CD4-positive, alpha-beta T cell (primary cell): ENCODE data around the gene CCDC9. TPM values are rescaled to one million over a fixed set of nuclear protein-coding genes. Genes with fewer than 3 reads are reported as not detected.
"Not testable (repeated sequence)": the region's sequence is repeated elsewhere in the genome, so short reads cannot be mapped to it uniquely, and the experiment has no call there.

Experiments used
- ATAC-seq: fragments of 200-7000 bp; cut with Tn5 transposase; one replicate; pipeline ENCODE4 v1.10.0; 2022; ENCODE audit warnings: mild to moderate bottlenecking; ENCODE audit not compliant: poor library complexity
- CTCF ChIA-PET: fragments of 350-600 bp; sonication (Branson Sonifier 250); formaldehyde crosslinking; loops from one replicate; lab custom pipeline; 2021; ENCODE audit warnings: antibody characterized with exemption, inconsistent platforms; lab: Charles Lee
- POLR2A ChIA-PET: fragments of 350-600 bp; sonication (Branson Sonifier 250); formaldehyde crosslinking; loops from one replicate; lab custom pipeline; 2021; ENCODE audit warnings: antibody characterized with exemption, inconsistent platforms; lab: Charles Lee
- DNase-seq, 14 experiments: peaks; one replicate each; pipeline ENCODE4 v3.0.0-alpha.2; 2013 to 2020; ENCODE audit warnings: mixed read lengths in 2 of 14
- H3K27ac ChIP-seq, 2 donors: one replicate each; pipeline versions ENCODE4 v1.5.1 to v1.7.0; 2013; ENCODE audit warnings: low read length in 2 of 2, low read depth in 1 of 2, mild to moderate bottlenecking in 1 of 2
- H3K27me3 ChIP-seq, 2 experiments: 1 replicate in 1 of 2; 2 replicates in 1 of 2; pipeline versions ENCODE4 v1.6.1 to v1.7.0; 2013; ENCODE audit warnings: low read length in 2 of 2, control low read depth in 1 of 2, mild to moderate bottlenecking in 1 of 2, moderate library complexity in 1 of 2; ENCODE audit not compliant: insufficient read depth in 2 of 2, control insufficient read depth in 1 of 2
- H3K36me3 ChIP-seq: one replicate; pipeline ENCODE4 v1.6.1; 2013; ENCODE audit warnings: low read length, control low read depth; ENCODE audit not compliant: insufficient read depth
- H3K4me1 ChIP-seq: one replicate; pipeline ENCODE4 v1.6.1; 2013; ENCODE audit warnings: low read length, control low read depth; ENCODE audit not compliant: insufficient read depth
- H3K4me3 ChIP-seq: one replicate; pipeline ENCODE4 v1.5.1; 2013; ENCODE audit warnings: mild to moderate bottlenecking, low read length, moderate library complexity
- H3K9me3 ChIP-seq, 2 experiments: 1 replicate in 1 of 2; 2 replicates in 1 of 2; pipeline versions ENCODE4 v1.6.1 to v1.7.0; 2013; ENCODE audit warnings: low read length in 2 of 2, mild to moderate bottlenecking in 2 of 2, control low read depth in 1 of 2, moderate library complexity in 1 of 2; ENCODE audit not compliant: control insufficient read depth in 1 of 2, insufficient read depth in 1 of 2
- H3K27ac Mint-ChIP-seq: one replicate; pipeline ENCODE4 v1.8.0; 2020; ENCODE audit warnings: mixed read lengths
- H3K27me3 Mint-ChIP-seq: one replicate; pipeline ENCODE4 v1.8.0; 2021; ENCODE audit warnings: mixed read lengths
- H3K36me3 Mint-ChIP-seq: one replicate; pipeline ENCODE4 v1.8.0; 2021; ENCODE audit warnings: low read depth, mixed read lengths
- H3K4me1 Mint-ChIP-seq: one replicate; pipeline ENCODE4 v1.8.0; 2021; ENCODE audit warnings: low read depth, mixed read lengths
- H3K4me3 Mint-ChIP-seq: one replicate; pipeline ENCODE4 v1.8.0; 2020; ENCODE audit warnings: mild to moderate bottlenecking, mixed read lengths
- H3K9me3 Mint-ChIP-seq: one replicate; pipeline ENCODE4 v1.8.0; 2020; ENCODE audit warnings: mixed read lengths
- CTCF ChIP-seq: fragments of 200-600 bp; IDR thresholded peaks from one replicate; pipeline ENCODE4 v1.8.0; 2022; ENCODE audit warnings: antibody characterized with exemption, mild to moderate bottlenecking
- intact Hi-C, 2 experiments: fragments of 100-400 bp; cut with DNase I in 1 of 2; cut with micrococcal nuclease in 1 of 2; formaldehyde crosslinking; loops; one replicate each; pipeline versions ENCODE4 v1.15.1 to v1.9.0; 2023 to 2025; cut with DNase I, micrococcal nuclease
- total RNA-seq, 174 experiments: library from RNA in 2 of 174; stranded (reverse) in 2 of 174; gene quantifications; one replicate each; pipeline ENCODE4 v1.2.3 and lab custom pipeline; 2021 to 2026

CCDC9 gene
- total RNA-seq, 2 experiments from 2014 or later, result 68.5 to 74.3 TPM

GRCh38 chr19:47258434-47258833 is 2.1 kb downstream of the CCDC9 start:
- H3K27me3 Mint-ChIP-seq, result no peaks in the 10 kb centered on the region
- H3K36me3 Mint-ChIP-seq, result peaks cover 64% of the 10 kb centered on the region
- Histone ChIP-seq H3K27ac (no peak overlapping the region), H3K9me3 (peaks cover 0 to 7% of the 10 kb centered on the region in 2 experiments), H3K4me3 (no peak overlapping the region), H3K27me3 (no peaks in the 10 kb centered on the region), H3K36me3 (peaks cover 45% of the 10 kb centered on the region), H3K4me1 (peaks cover 30% of the 10 kb centered on the region)
- H3K4me1 Mint-ChIP-seq, result peaks cover 39% of the 10 kb centered on the region
- H3K4me3 Mint-ChIP-seq, result peak overlapping the region; percentile 84
- peak overlapping the region; percentile 97 for H3K27ac Mint-ChIP-seq
- no peaks in the 10 kb centered on the region for H3K9me3 Mint-ChIP-seq
- ChIA-PET CTCF (interaction anchor here (1.0 kb wide), 1 partner anchor 15 kb away, joined by 3 read pairs; no protein-coding TSS in a partner anchor), POLR2A (interaction anchor here (3.3 kb wide), 1 partner anchor 16 kb away, joined by 13 read pairs; the partner anchor contains the start of gene INAFM1)
- ATAC-seq, result no peak
- intact Hi-C loops, result loop anchor here (5.0 to 10.0 kb wide), 3 partner anchors 396 to 474 kb away; partner anchors contain the start of genes AP2S1 (in 1 of the 2), ARHGAP35 (in 1 of the 2) and SLC1A5 (in 1 of the 2)
- TF ChIP-seq CTCF, result no peak
- no peak for DNase-seq

- Histone ChIP-seq H3K9me3 (peaks cover 0 to 7% of the 10 kb centered on the region in 2 experiments), H3K4me3 (no peak overlapping the region), H3K27me3 (no peaks in the 10 kb centered on the region), H3K27ac (no peak overlapping the region), H3K36me3 (peaks cover 45% of the 10 kb centered on the region), H3K4me1 (peaks cover 30% of the 10 kb centered on the region)
- peaks cover 66% of the 10 kb centered on the region for H3K36me3 Mint-ChIP-seq
- H3K27me3 Mint-ChIP-seq, result no peaks in the 10 kb centered on the region
- intact Hi-C loops, result loop anchor here (1.0 to 10.0 kb wide), 4 partner anchors 10 to 474 kb away; partner anchors contain the start of genes AP2S1 (in 1 of the 2), ARHGAP35 (in 1 of the 2) and SLC1A5 (in 1 of the 2)
- H3K4me1 Mint-ChIP-seq, result peaks cover 39% of the 10 kb centered on the region
- ChIA-PET CTCF (interaction anchor here (0.7 to 1.0 kb wide), 2 partner anchors 15 to 25 kb away, joined by 3 read pairs; no protein-coding TSS in a partner anchor), POLR2A (interaction anchor here (1.7 to 3.3 kb wide), 2 partner anchors 15 to 146 kb away, joined by 6 to 13 read pairs; partner anchors contain the start of genes INAFM1 and ZC3H4)
- peak overlapping the region; percentile 97 for H3K27ac Mint-ChIP-seq
- peak overlapping the region; percentile 58 for H3K4me3 Mint-ChIP-seq
- ATAC-seq (no peak), DNase-seq (no peak)
- TF ChIP-seq CTCF, result no peak
- no peaks in the 10 kb centered on the region for H3K9me3 Mint-ChIP-seq
Observed at GRCh38 chr19:47258895-47259555, 2.7 kb downstream of the CCDC9 start.

DNA sequence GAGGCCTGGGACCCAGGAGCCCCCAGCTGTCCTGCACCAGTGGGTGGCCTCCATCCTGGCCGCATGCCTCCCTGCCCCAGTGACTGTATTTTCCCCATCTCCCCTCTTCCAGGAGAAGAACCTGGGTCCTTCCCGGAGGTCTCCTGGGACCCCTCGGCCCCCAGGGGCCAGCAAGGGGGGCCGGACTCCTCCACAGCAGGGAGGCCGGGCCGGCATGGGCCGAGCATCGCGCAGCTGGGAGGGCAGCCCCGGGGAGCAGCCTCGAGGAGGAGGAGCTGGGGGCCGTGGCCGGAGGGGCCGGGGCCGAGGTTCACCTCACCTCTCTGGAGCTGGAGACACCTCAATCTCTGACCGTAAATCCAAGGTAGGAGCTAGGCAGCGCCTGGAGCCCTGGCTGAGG is 4.2 kb downstream of the CCDC9 start:
- Mint-ChIP-seq H3K4me1 (peaks cover 39% of the 10 kb centered on the region), H3K9me3 (no peaks in the 10 kb centered on the region)
- no peak overlapping the region for H3K4me3 ChIP-seq

DNA sequence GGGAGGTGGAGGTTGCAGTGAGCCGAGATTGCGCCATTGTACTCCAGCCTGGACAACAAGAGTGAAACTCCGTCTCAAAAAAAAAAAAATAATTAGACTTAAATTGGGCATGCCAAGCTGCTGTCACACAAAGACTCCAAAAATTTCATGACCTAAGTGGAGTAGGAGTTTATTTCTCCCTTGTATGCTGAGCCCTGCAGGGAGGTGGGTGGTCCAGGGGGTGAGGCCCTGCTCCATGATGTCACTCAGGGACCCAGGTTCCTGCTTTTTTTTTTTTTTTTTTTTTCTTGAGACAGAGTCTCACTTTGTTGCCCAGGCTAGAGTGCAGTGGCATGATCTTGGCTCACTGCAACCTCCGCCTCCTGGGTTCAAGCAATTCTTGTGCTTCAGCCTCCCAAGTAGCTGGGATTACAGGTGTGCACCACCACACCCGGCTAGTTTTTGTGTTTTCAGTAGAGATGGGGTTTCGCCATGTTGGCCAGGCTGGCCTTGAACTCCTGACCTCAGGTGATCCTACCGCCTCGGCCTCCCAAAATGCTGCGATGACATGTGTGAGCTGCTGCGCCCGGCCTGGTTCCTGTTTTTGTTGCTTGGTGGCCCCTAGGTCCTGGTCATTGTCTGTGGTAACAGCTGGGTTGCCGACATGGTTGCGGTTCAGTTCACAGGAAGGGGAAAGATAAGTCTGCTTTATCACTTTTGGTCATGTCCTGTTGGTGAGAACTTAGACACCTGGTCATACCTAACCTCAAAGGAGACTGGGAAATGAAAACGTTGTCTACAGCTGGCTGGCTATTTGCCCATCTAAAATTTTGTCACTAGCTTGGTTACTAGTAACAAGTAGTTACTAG is 5.8 kb downstream of the CCDC9 start:
- H3K27ac ChIP-seq, intact Hi-C loops, H3K4me3 Mint-ChIP-seq, DNase-seq, H3K27me3 ChIP-seq, H3K4me3 ChIP-seq, H3K9me3 ChIP-seq, ATAC-seq, CTCF ChIA-PET, H3K9me3 Mint-ChIP-seq, H3K27me3 Mint-ChIP-seq, H3K27ac Mint-ChIP-seq: not testable (repeated sequence)
- Mint-ChIP-seq H3K4me1 (peaks cover 28% of the 10 kb centered on the region), H3K36me3 (peaks cover 76% of the 10 kb centered on the region)
- peaks cover 70% of the 10 kb centered on the region for H3K36me3 ChIP-seq
- H3K4me1 ChIP-seq, result peaks cover 22% of the 10 kb centered on the region
- POLR2A ChIA-PET, result interaction anchor here (0.6 to 1.0 kb wide), 2 partner anchors 19 to 37 kb away, joined by 3 read pairs; no protein-coding TSS in a partner anchor

More for the DNA sequence above, 4.2 kb downstream of the CCDC9 start:
- Mint-ChIP-seq H3K27me3 (no peaks in the 10 kb centered on the region), H3K36me3 (peaks cover 74% of the 10 kb centered on the region), H3K27ac (no peak overlapping the region), H3K4me3 (peak overlapping the region; percentile 30)
- Histone ChIP-seq H3K9me3 (peaks cover 0 to 7% of the 10 kb centered on the region in 2 experiments), H3K36me3 (peaks cover 59% of the 10 kb centered on the region), H3K27ac (no peak overlapping the region), H3K4me1 (peaks cover 30% of the 10 kb centered on the region), H3K27me3 (no peaks in the 10 kb centered on the region)
- ChIA-PET POLR2A (interaction anchor here (1.7 to 3.3 kb wide), 2 partner anchors 14 to 147 kb away, joined by 6 to 13 read pairs; partner anchors contain the start of genes INAFM1 and ZC3H4), CTCF (no interaction called here)
- no peak for ATAC-seq
- DNase-seq, result peak in 1 of 14 experiments; percentile 37
- TF ChIP-seq CTCF, result no peak
- intact Hi-C loops, result no loop called here
